RWPE2 (cell line): ENCODE results near the gene LCP2.

ENCODE experiments used
- ATAC-seq: fragments of 200-7000 bp; cut with Tn5 transposase; 3 replicates; pipeline ENCODE4 v1.9.1; 2021; ENCODE audit warnings: low read depth
- DNase-seq: peaks from one replicate; pipeline ENCODE4 v3.0.0-alpha.2; 2020; ENCODE audit warnings: low spot score
- H3K27ac ChIP-seq: fragments of 450-650 bp; 2 replicates; pipeline ENCODE4 v1.5.1; 2017; ENCODE audit warnings: mild to moderate bottlenecking; ENCODE audit not compliant: poor library complexity, severe bottlenecking
- H3K27me3 ChIP-seq: fragments of 250-450 bp; sonication (Bioruptor Pico); 2 replicates; pipeline ENCODE4 v1.5.1; 2021; ENCODE audit warnings: mild to moderate bottlenecking, moderate library complexity; ENCODE audit not compliant: insufficient read depth, poor library complexity, severe bottlenecking
- H3K36me3 ChIP-seq: fragments of 250-450 bp; sonication (Bioruptor Pico); 2 replicates; pipeline ENCODE4 v1.5.1; 2020; ENCODE audit warnings: low read depth, mild to moderate bottlenecking, moderate library complexity
- H3K4me1 ChIP-seq: fragments of 250-450 bp; sonication (Bioruptor Pico); 2 replicates; pipeline ENCODE4 v1.5.1; 2021; ENCODE audit warnings: mild to moderate bottlenecking, moderate library complexity; ENCODE audit not compliant: insufficient read depth, poor library complexity, severe bottlenecking
- H3K4me3 ChIP-seq: fragments of 250-450 bp; sonication (Bioruptor Pico); 2 replicates; pipeline ENCODE4 v1.5.1; 2021; ENCODE audit warnings: mild to moderate bottlenecking, moderate library complexity; ENCODE audit not compliant: severe bottlenecking
- H3K9me3 ChIP-seq: fragments of 250-450 bp; sonication (Bioruptor Pico); 2 replicates; pipeline ENCODE4 v1.5.1; 2021; ENCODE audit warnings: mild to moderate bottlenecking, moderate library complexity; ENCODE audit not compliant: severe bottlenecking
- TF ChIP-seq, protein P1 (sequence below): fragments of 450-650 bp; IDR thresholded peaks from one replicate; pipeline ENCODE4 v1.5.1; 2017; ENCODE audit warnings: mild to moderate bottlenecking, moderate library complexity; ENCODE audit not compliant: poor library complexity, severe bottlenecking

LCP2 gene

DNA sequence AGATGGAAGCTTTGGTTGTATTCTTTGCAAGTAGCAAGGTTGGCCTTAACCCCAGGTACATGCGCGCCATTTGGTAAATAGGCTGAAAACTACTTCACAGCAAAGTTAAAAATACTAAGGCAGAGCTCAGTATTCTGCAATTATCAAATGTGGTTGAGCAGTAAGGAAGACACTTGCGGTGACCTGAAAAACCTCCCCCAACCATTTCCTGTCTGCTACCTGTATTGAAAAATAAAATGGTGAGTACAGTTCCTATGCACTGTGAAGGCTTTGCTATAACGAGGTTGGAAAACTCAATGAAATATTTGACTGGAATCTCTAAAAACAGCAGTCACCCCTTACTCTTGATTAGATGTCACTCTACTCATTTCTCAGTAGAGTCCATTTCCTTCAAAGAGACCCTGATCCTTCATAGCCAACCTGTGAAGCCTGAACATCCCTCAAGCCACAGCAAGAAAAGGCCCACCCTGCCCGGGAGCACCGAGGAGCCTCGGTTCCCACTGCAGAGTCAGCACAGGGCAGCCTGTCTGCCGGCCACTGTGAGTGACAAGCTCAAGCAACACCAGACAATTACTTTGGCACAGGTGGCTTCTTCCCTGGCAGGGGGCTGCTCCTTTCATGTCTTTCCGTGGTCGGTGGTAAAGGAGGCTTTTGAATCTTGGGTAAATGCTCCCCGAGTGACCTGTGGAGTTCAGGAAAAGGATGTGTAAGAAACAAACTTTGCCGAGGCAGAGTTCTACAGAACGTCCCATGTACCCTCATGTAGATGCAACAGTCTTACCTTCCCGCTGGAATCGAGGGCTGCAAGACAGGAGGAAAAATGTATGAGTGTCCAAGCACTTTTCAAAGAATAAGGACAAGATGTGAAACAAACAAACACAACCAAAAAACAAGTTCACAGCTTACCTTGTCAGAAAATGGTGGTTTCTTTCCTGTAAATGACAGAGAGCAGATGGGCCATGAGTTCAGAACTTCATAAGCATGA, 35.2 kb downstream of the LCP2 start:
- H3K27me3 ChIP-seq: peaks cover 17% of the 10 kb centered on the region
- H3K27ac ChIP-seq: no peak overlapping the region
- no peak for DNase-seq
- no peak for ATAC-seq
- no peaks in the 10 kb centered on the region for H3K36me3 ChIP-seq
- TF ChIP-seq, protein P1, sequence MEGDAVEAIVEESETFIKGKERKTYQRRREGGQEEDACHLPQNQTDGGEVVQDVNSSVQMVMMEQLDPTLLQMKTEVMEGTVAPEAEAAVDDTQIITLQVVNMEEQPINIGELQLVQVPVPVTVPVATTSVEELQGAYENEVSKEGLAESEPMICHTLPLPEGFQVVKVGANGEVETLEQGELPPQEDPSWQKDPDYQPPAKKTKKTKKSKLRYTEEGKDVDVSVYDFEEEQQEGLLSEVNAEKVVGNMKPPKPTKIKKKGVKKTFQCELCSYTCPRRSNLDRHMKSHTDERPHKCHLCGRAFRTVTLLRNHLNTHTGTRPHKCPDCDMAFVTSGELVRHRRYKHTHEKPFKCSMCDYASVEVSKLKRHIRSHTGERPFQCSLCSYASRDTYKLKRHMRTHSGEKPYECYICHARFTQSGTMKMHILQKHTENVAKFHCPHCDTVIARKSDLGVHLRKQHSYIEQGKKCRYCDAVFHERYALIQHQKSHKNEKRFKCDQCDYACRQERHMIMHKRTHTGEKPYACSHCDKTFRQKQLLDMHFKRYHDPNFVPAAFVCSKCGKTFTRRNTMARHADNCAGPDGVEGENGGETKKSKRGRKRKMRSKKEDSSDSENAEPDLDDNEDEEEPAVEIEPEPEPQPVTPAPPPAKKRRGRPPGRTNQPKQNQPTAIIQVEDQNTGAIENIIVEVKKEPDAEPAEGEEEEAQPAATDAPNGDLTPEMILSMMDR: no peak
- no peaks in the 10 kb centered on the region for H3K4me1 ChIP-seq
- H3K4me3 ChIP-seq: no peak overlapping the region
- no peaks in the 10 kb centered on the region for H3K9me3 ChIP-seq

DNA sequence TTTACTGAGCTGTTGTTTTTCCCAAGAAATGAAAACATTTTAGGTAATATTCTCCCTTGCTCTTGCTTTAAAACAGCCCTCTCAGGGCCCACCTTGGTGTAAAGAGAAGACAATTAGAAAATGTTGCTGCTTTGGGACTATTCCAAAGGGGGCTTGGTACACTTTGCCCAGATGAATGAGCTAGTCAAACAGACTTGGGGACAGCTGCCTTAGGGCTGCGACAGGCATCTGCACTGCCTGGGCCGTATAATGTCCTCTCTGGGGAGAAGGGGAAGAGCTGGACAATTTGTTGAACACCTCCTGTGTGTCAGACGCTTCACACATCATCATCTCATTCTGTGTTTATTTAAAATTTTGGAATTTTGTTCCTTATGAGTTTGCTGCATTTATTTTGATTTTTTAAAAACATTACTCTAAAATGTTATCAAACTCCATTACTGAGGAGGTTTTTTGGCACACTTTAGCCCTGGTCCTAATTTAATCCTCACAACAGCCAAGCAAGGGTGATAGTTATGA, 36.0 kb downstream of the LCP2 start:
- Histone ChIP-seq H3K27me3 (peaks cover 12% of the 10 kb centered on the region), H3K4me3 (no peak overlapping the region), H3K27ac (no peak overlapping the region), H3K36me3 (no peaks in the 10 kb centered on the region), H3K4me1 (no peaks in the 10 kb centered on the region), H3K9me3 (no peaks in the 10 kb centered on the region)
- no peak for ATAC-seq
- no peak for DNase-seq
- TF ChIP-seq, protein P1: no peak

DNA sequence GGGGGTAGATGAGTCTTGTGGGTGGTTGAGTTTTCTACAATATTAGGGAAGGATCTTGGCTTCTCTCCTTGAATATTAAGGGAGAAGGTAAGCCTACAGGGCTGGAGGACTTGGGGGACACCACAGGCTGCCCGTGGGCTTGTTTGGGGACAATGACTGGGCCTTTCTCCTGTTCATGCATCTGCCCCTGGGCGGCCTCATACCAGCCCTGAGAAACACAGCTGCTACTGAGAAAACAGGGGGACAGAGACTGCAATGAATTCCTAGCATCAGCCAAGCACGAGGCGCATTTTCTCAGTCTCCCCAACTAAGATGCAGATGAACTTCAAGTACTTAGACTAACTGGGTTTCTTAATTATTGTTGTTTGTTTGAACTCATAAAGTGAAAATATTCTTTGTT, 40.2 kb downstream of the LCP2 start:
- Histone ChIP-seq H3K27ac (no peak overlapping the region), H3K4me3 (no peak overlapping the region), H3K36me3 (no peaks in the 10 kb centered on the region), H3K9me3 (no peaks in the 10 kb centered on the region), H3K4me1 (peaks cover 18% of the 10 kb centered on the region), H3K27me3 (no peaks in the 10 kb centered on the region)
- ATAC-seq (no peak), DNase-seq (no peak)
- TF ChIP-seq, protein P1: no peak

DNA sequence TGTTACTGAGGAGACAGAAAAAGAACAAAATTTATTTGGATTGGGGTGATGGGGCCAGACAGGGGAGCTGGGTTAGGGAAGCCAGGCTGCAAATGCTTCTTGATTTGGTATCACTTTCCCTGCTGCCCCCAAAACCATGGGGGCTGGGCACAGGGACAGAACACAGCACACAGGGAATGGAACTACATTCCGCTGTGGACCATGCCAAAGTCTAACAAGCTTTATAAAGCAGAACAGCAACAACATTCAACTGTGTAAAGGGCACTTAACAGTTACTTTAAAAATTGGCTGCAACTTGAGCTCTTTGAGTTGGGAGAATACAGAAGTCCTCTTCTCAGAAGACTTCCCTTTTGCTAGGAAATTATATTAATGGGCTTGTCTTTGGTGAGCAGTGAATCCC, 41.0 kb downstream of the LCP2 start:
- Histone ChIP-seq H3K4me1 (peaks cover 26% of the 10 kb centered on the region), H3K4me3 (no peak overlapping the region), H3K9me3 (no peaks in the 10 kb centered on the region), H3K36me3 (no peaks in the 10 kb centered on the region), H3K27ac (no peak overlapping the region), H3K27me3 (no peaks in the 10 kb centered on the region)
- no peak for DNase-seq
- TF ChIP-seq, protein P1: no peak
- no peak for ATAC-seq

DNA sequence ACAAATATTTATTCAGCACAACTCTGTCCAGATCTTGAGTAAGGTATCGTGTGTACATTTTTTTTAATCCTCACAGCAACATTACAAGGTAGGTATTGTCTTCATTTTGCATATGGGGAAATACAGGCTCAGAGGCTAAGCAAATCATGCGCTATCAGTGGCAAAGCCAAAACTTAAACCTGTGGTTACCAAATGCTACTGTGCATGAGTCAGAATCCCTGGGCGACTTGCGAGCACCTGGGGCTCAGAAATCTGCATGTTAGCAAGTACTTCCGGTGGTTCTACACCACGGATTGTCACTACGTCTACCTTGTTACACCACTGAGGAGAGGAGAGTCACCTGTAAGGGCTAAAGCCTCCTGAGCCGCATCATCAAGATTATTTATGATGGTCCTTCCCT, 43.5 kb downstream of the LCP2 start:
- H3K4me3 ChIP-seq: no peak overlapping the region
- TF ChIP-seq, protein P1: no peak
- peaks cover 36% of the 10 kb centered on the region for H3K4me1 ChIP-seq
- no peaks in the 10 kb centered on the region for H3K9me3 ChIP-seq
- no peaks in the 10 kb centered on the region for H3K27me3 ChIP-seq
- DNase-seq: no peak
- peak; percentile 91 for ATAC-seq
- H3K36me3 ChIP-seq: no peaks in the 10 kb centered on the region
- peak overlapping the region; percentile 32 for H3K27ac ChIP-seq
